ENCODE results near the gene SRP19. TPM values are rescaled to one million over a fixed set of nuclear protein-coding genes. Genes with fewer than 3 reads are reported as not detected.

SRP19 gene
- total and polyA plus RNA-seq, 10 of the 15 experiments (the other 5 are each of a cell fraction or from before 2014, with no cell fraction given): 43.4 to 379 (median 156) TPM

DNA sequence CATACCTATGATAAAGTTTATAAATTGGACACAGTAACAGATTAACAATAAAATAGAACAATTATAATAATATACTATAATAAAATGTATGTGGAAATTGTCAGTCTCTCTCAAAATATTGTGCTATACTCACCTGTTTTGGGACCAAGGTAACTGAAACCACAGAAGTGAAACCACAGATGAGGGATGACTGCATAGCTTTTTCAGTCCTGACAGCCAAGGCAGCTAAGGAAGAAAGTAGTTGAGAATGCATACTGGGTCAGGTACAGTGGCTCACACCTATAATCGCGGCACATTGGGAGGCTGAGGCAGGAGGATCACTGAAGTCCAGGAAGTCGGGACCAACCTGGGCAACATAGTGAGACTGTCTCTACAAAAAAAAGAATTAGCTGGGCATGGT lies 8.9 kb downstream of the SRP19 start:
- H3K9ac ChIP-seq (ENCODE audit: control insufficient read depth, insufficient read depth, low read length): no peak overlapping the region
- no peak overlapping the region for H3K27ac ChIP-seq (ENCODE audit: control insufficient read depth, insufficient read depth)
- FAIRE-seq: peak; percentile 78
- ChIA-PET SMC1A (ENCODE audit: uncharacterized antibody, unreplicated experiment) (interaction anchor here (1.2 to 1.8 kb wide), 2 partner anchors 34 to 53 kb away, joined by 3 to 5 read pairs; no protein-coding TSS in a partner anchor), RAD21 (ENCODE audit: unreplicated experiment) (no interaction called here), POLR2A (interaction anchor here (0.6 kb wide), 1 partner anchor 86 kb away, joined by 3 read pairs; no protein-coding TSS in a partner anchor), CTCF (interaction anchor here (0.6 kb wide), 1 partner anchor 170 kb away, joined by 3 read pairs; no protein-coding TSS in a partner anchor)
- H3K36me3 ChIP-seq (ENCODE audit: control insufficient read depth in 2 of 2, insufficient read depth in 2 of 2, low read length in 1 of 2): peaks cover 8 to 27% of the 10 kb centered on the region in 2 experiments
- DNase-seq (ENCODE audit: low read depth, low spot score): no peak
- H2AFZ ChIP-seq (ENCODE audit: control insufficient read depth, low read depth, low read length): no peak overlapping the region
- WGBS (ENCODE audit: insufficient coverage, insufficient replicate concordance, low lambda C conversion rate, missing lambda C conversion rate): 96% methylated on average over 3 of the region's 3 CpGs
- in situ Hi-C loops (cut with MboI): no loop called here
- no peaks in the 10 kb centered on the region for H3K9me3 ChIP-seq (replicated peaks; ENCODE audit: control insufficient read depth, insufficient read depth, low read length)
- no peaks in the 10 kb centered on the region for H4K20me1 ChIP-seq (ENCODE audit: control insufficient read depth, insufficient read depth)
- H3K4me2 ChIP-seq (ENCODE audit: control insufficient read depth, insufficient read depth): no peak overlapping the region
- intact Hi-C loops (cut with micrococcal nuclease; ENCODE audit: unreplicated experiment): no loop called here
- ATAC-seq: peak; percentile 80
- no TSS peak for BruUV-seq (replicated peaks)
- H3K4me1 ChIP-seq (ENCODE audit: control insufficient read depth, insufficient read depth, low read length): peaks cover 9% of the 10 kb centered on the region
- no peak overlapping the region for H3K4me3 ChIP-seq
- no peaks in the 10 kb centered on the region for H3K27me3 ChIP-seq (replicated peaks in 1 of 2; ENCODE audit: control insufficient read depth in 2 of 2, insufficient read depth in 2 of 2, low read length in 1 of 2)
- H3K79me2 ChIP-seq (ENCODE audit: control insufficient read depth, insufficient read depth, low read length): peaks cover 2% of the 10 kb centered on the region
- TF ChIP-seq JUND (IDR thresholded peaks at IDR 0.05; ENCODE audit: low read depth, low read length) (no peak), RUNX3 (IDR thresholded peaks at IDR 0.05; ENCODE audit: low read length) (peak; percentile 84), ZNF274 (IDR thresholded peaks at IDR 0.05; ENCODE audit: insufficient read depth, insufficient read length) (no peak), ZSCAN29 (IDR thresholded peaks at IDR 0.05) (no peak), GATAD2B (conservative IDR thresholded peaks at IDR 0.05; ENCODE audit: low read depth) (no peak), ZNF217 (IDR thresholded peaks at IDR 0.05) (no peak), ZNF622 (IDR thresholded peaks at IDR 0.05) (no peak), FOS (IDR thresholded peaks at IDR 0.05; ENCODE audit: borderline replicate concordance, extremely low read depth, insufficient read length) (no peak), POLR2A (IDR thresholded peaks at IDR 0.05; ENCODE audit: low read depth, low read length) (peak; percentile 15; the same call in 1 of the 2 replicates), MYB (IDR thresholded peaks at IDR 0.05; ENCODE audit: borderline replicate concordance, low read depth, low read length) (no peak), POLR2AphosphoS5 (IDR thresholded peaks at IDR 0.05; ENCODE audit: low read length) (0 out of 2 replicates have a peak, but pooled peaks have one; percentile 31), CBFB (IDR thresholded peaks at IDR 0.05; ENCODE audit: low read depth) (peak; percentile 40; the same call in 1 of the 2 replicates), ZZZ3 (IDR thresholded peaks at IDR 0.05; ENCODE audit: control insufficient read depth, insufficient read length, low read depth) (no peak)
- TF ChIP-seq, protein P1, sequence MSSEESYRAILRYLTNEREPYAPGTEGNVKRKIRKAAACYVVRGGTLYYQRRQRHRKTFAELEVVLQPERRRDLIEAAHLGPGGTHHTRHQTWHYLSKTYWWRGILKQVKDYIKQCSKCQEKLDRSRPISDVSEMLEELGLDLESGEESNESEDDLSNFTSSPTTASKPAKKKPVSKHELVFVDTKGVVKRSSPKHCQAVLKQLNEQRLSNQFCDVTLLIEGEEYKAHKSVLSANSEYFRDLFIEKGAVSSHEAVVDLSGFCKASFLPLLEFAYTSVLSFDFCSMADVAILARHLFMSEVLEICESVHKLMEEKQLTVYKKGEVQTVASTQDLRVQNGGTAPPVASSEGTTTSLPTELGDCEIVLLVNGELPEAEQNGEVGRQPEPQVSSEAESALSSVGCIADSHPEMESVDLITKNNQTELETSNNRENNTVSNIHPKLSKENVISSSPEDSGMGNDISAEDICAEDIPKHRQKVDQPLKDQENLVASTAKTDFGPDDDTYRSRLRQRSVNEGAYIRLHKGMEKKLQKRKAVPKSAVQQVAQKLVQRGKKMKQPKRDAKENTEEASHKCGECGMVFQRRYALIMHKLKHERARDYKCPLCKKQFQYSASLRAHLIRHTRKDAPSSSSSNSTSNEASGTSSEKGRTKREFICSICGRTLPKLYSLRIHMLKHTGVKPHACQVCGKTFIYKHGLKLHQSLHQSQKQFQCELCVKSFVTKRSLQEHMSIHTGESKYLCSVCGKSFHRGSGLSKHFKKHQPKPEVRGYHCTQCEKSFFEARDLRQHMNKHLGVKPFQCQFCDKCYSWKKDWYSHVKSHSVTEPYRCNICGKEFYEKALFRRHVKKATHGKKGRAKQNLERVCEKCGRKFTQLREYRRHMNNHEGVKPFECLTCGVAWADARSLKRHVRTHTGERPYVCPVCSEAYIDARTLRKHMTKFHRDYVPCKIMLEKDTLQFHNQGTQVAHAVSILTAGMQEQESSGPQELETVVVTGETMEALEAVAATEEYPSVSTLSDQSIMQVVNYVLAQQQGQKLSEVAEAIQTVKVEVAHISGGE (CRISPR knock-in tag; IDR thresholded peaks at IDR 0.05): no peak
- TF ChIP-seq, protein P2, sequence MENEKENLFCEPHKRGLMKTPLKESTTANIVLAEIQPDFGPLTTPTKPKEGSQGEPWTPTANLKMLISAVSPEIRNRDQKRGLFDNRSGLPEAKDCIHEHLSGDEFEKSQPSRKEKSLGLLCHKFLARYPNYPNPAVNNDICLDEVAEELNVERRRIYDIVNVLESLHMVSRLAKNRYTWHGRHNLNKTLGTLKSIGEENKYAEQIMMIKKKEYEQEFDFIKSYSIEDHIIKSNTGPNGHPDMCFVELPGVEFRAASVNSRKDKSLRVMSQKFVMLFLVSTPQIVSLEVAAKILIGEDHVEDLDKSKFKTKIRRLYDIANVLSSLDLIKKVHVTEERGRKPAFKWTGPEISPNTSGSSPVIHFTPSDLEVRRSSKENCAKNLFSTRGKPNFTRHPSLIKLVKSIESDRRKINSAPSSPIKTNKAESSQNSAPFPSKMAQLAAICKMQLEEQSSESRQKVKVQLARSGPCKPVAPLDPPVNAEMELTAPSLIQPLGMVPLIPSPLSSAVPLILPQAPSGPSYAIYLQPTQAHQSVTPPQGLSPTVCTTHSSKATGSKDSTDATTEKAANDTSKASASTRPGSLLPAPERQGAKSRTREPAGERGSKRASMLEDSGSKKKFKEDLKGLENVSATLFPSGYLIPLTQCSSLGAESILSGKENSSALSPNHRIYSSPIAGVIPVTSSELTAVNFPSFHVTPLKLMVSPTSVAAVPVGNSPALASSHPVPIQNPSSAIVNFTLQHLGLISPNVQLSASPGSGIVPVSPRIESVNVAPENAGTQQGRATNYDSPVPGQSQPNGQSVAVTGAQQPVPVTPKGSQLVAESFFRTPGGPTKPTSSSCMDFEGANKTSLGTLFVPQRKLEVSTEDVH (IDR thresholded peaks at IDR 0.05; ENCODE audit: low read depth, partially characterized antibody): no peak
- TF ChIP-seq, protein P3, sequence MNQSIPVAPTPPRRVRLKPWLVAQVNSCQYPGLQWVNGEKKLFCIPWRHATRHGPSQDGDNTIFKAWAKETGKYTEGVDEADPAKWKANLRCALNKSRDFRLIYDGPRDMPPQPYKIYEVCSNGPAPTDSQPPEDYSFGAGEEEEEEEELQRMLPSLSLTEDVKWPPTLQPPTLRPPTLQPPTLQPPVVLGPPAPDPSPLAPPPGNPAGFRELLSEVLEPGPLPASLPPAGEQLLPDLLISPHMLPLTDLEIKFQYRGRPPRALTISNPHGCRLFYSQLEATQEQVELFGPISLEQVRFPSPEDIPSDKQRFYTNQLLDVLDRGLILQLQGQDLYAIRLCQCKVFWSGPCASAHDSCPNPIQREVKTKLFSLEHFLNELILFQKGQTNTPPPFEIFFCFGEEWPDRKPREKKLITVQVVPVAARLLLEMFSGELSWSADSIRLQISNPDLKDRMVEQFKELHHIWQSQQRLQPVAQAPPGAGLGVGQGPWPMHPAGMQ (IDR thresholded peaks at IDR 0.05; ENCODE audit: borderline replicate concordance): no peak
- TF ChIP-seq, protein P4, sequence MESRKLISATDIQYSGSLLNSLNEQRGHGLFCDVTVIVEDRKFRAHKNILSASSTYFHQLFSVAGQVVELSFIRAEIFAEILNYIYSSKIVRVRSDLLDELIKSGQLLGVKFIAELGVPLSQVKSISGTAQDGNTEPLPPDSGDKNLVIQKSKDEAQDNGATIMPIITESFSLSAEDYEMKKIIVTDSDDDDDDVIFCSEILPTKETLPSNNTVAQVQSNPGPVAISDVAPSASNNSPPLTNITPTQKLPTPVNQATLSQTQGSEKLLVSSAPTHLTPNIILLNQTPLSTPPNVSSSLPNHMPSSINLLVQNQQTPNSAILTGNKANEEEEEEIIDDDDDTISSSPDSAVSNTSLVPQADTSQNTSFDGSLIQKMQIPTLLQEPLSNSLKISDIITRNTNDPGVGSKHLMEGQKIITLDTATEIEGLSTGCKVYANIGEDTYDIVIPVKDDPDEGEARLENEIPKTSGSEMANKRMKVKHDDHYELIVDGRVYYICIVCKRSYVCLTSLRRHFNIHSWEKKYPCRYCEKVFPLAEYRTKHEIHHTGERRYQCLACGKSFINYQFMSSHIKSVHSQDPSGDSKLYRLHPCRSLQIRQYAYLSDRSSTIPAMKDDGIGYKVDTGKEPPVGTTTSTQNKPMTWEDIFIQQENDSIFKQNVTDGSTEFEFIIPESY (IDR thresholded peaks at IDR 0.05): no peak

Data from GM12878 (cell line).